Osteoblast (primary cell): ENCODE data around the gene UQCC2. TPM values are rescaled to one million over a fixed set of nuclear protein-coding genes. Genes with fewer than 3 reads are reported as not detected.

ENCODE experiments used
- DNase-seq: peaks from one replicate; pipeline ENCODE4 v3.0.0; 2011; ENCODE audit warnings: low spot score, mixed read lengths; ENCODE audit not compliant: insufficient read length; ENCODE audit errors: missing footprints
- H2AFZ ChIP-seq: 2 replicates; pipeline ENCODE4 v1.6.0; 2011; ENCODE audit warnings: mild to moderate bottlenecking, low read length
- H3K27ac ChIP-seq: 2 replicates; pipeline ENCODE4 v1.5.1; 2011; ENCODE audit warnings: mild to moderate bottlenecking, low read depth, low read length, moderate library complexity
- H3K27me3 ChIP-seq: 2 replicates; pipeline ENCODE4 v1.6.0; 2012; ENCODE audit warnings: mild to moderate bottlenecking, control low read depth, inconsistent platforms, low read length, moderate library complexity; ENCODE audit not compliant: insufficient read depth
- H3K36me3 ChIP-seq: 2 replicates; pipeline ENCODE4 v1.5.1; 2011; ENCODE audit warnings: mild to moderate bottlenecking, low read length, control low read depth, moderate library complexity; ENCODE audit not compliant: insufficient read depth
- H3K4me1 ChIP-seq: 2 replicates; pipeline ENCODE4 v1.5.1; 2011; ENCODE audit warnings: mild to moderate bottlenecking, low read length, control low read depth, moderate library complexity; ENCODE audit not compliant: insufficient read depth
- H3K4me2 ChIP-seq: 2 replicates; pipeline ENCODE4 v1.6.0; 2011; ENCODE audit warnings: mild to moderate bottlenecking, low read length; ENCODE audit not compliant: insufficient read depth
- H3K4me3 ChIP-seq: fragments of 200-600 bp; sonication (generic); 3 replicates; pipeline ENCODE4 v1.5.1; 2012; ENCODE audit warnings: mild to moderate bottlenecking, low read length, inconsistent platforms; ENCODE audit not compliant: insufficient read depth
- H3K79me2 ChIP-seq: 2 replicates; pipeline ENCODE4 v1.6.0; 2012; ENCODE audit warnings: mild to moderate bottlenecking, low read length, control low read depth, inconsistent platforms; ENCODE audit not compliant: insufficient read depth
- H3K9me3 ChIP-seq: 2 replicates; pipeline ENCODE4 v1.5.1; 2011; ENCODE audit warnings: low read depth, low read length, control low read depth
- H4K20me1 ChIP-seq: 2 replicates; pipeline ENCODE4 v1.6.0; 2012; ENCODE audit warnings: mild to moderate bottlenecking, low read length, control low read depth; ENCODE audit not compliant: insufficient read depth
- CTCF ChIP-seq: IDR thresholded peaks from 2 replicates; pipeline ENCODE4 v1.5.1; 2011; ENCODE audit warnings: mild to moderate bottlenecking, low read depth, low read length, moderate library complexity; ENCODE audit errors: extremely low read depth
- total RNA-seq: library from RNA; depleted of rRNA; stranded (reverse); fragments of >200 nt; gene quantifications from 2 replicates; pipeline ENCODE4 v1.2.3, GENCODE V29; 2012

The UQCC2 gene
- total RNA-seq, 1 donor, result 15.2 TPM

DNA sequence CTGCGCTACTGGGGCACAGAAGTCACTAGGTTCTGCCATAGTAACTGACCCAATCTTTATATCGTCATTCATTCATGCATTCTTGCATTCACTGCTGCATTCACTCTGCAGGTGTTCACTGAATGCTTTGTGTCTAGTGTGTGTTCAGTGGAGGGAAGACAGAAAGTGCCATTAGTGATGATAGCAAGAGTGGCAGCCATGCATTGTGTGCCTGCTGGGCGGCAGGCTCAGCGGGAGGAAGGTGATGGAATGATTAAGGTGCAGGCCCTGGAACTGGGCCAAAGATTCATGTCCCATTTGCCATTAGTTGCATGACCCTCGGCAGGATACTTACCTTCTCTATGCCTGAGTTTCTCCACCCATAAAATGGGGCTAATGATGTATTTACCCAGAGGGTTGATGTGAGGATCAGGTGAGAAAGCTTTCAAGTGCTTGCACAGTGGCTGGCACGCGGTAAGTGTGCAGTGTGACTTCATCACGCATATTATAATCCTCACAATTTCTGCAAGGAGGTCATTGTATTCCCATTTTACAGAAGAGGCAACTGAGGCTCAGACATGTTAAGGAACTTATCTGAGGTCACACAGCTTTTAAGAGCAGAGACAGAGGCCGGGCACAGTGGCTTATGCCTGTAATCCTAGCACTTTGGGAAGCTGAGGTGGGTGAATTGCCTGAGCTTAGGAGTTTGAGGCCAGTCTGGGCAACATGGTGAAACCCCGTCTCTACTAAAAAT, 50.2 kb downstream of the UQCC2 start:
- Histone ChIP-seq H4K20me1 (no peaks in the 10 kb centered on the region), H3K9me3 (no peaks in the 10 kb centered on the region), H3K79me2 (peaks cover 3% of the 10 kb centered on the region), H3K27me3 (no peaks in the 10 kb centered on the region), H3K27ac (no peak overlapping the region), H2AFZ (no peak overlapping the region), H3K36me3 (peaks cover 11% of the 10 kb centered on the region), H3K4me1 (no peaks in the 10 kb centered on the region), H3K4me2 (no peak overlapping the region), H3K4me3 (no peak overlapping the region)
- no peak for DNase-seq
- TF ChIP-seq CTCF, result no peak

- peaks cover 9% of the 10 kb centered on the region for H3K36me3 ChIP-seq
- H3K79me2 ChIP-seq, result peaks cover 4% of the 10 kb centered on the region
- DNase-seq, result no peak
- no peak overlapping the region for H2AFZ ChIP-seq
- no peaks in the 10 kb centered on the region for H4K20me1 ChIP-seq
- no peaks in the 10 kb centered on the region for H3K4me1 ChIP-seq
- H3K4me2 ChIP-seq, result no peak overlapping the region
- no peak overlapping the region for H3K4me3 ChIP-seq
- no peak for TF ChIP-seq CTCF
- no peaks in the 10 kb centered on the region for H3K9me3 ChIP-seq
- no peak overlapping the region for H3K27ac ChIP-seq
- H3K27me3 ChIP-seq, result no peaks in the 10 kb centered on the region
Measured at GRCh38 chr6:33659986-33660385, 51.5 kb downstream of the UQCC2 start.

DNA sequence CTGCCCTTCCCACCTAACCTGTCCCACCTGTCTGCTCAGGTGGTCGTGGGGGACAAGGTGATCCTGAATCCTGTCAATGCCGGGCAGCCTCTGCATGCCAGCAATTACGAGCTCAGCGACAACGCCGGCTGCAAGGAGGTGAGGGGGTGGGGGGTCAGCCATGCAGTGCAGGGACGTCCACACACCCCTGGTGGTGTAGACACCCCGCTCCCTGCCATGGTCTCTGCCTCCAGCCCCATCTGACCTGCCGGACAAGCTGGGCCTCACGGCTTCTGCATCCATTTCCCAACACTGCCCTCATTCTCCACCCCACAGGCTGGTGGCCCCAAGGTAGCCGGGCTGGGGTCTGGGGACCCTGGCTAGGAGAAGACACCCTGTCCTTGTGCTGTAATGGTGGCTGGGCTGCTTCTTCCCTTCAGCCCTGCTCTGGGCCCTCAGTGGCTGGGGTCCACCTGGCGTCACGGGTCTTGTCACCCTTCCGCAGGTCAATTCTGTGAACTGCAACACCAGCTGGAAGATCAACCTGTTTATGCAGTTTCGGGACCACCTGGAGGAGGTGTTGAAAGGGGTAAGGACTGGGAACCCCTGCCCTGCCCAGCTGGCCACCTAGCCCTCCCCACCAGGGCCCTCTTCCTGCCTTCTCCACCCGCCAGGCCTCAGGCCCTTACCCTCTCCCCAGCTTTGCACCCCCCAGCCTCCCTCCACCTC, 52.4 kb downstream of the UQCC2 start:
- Histone ChIP-seq H3K27me3 (no peaks in the 10 kb centered on the region), H3K4me3 (no peak overlapping the region), H4K20me1 (no peaks in the 10 kb centered on the region), H3K4me1 (no peaks in the 10 kb centered on the region), H2AFZ (no peak overlapping the region), H3K9me3 (no peaks in the 10 kb centered on the region), H3K79me2 (peaks cover 4% of the 10 kb centered on the region), H3K36me3 (peaks cover 6% of the 10 kb centered on the region), H3K27ac (no peak overlapping the region), H3K4me2 (no peak overlapping the region)
- no peak for DNase-seq
- no peak for TF ChIP-seq CTCF

DNA sequence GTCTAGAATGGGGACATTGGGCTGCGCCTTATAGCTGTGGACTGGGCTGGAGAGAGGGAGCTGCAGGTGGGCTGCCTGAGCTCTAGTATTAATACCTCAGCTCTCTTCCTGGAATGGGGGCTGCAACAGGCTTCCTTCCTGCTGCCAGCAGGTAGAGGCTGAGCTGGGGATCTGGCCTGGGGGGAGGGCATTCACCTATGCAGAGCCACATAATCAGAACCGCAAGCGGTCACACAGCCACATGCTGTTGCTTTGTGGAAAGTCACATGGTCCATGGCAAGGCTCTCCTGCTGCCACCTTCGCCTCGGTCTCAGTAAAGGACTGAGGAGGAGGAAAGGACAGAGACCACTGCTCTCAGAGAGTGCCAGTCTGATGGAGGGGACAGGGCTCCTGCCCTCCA, 54.7 kb downstream of the UQCC2 start:
- TF ChIP-seq CTCF, result no peak
- Histone ChIP-seq H3K4me1 (no peaks in the 10 kb centered on the region), H3K9me3 (no peaks in the 10 kb centered on the region), H3K27ac (no peak overlapping the region), H3K36me3 (peaks cover 5% of the 10 kb centered on the region), H2AFZ (no peak overlapping the region), H4K20me1 (no peaks in the 10 kb centered on the region), H3K79me2 (peaks cover 9% of the 10 kb centered on the region), H3K27me3 (no peaks in the 10 kb centered on the region), H3K4me2 (no peak overlapping the region), H3K4me3 (no peak overlapping the region)
- no peak for DNase-seq
